Esophagus squamous epithelium (tissue), 4 donors: ENCODE data around the gene MTHFSD.

Source experiments
- POLR2A ChIP-seq, 4 donors: fragments of 450-650 bp; IDR thresholded peaks; one replicate each; pipeline ENCODE4 v1.6.1; 2017; ENCODE audit warnings: antibody characterized with exemption in 4 of 4, mild to moderate bottlenecking in 4 of 4, moderate library complexity in 3 of 4
- TF ChIP-seq, protein P1 (sequence below), 6 experiments: fragments of 450-650 bp in 4 of 6; fragments of 200-600 bp in 2 of 6; sonication (generic) in 2 of 6; IDR thresholded peaks; one replicate each; pipeline ENCODE4 v1.5.1; 2016 to 2019; ENCODE audit warnings: antibody characterized with exemption in 6 of 6, mild to moderate bottlenecking in 4 of 6, moderate library complexity in 4 of 6

DNA sequence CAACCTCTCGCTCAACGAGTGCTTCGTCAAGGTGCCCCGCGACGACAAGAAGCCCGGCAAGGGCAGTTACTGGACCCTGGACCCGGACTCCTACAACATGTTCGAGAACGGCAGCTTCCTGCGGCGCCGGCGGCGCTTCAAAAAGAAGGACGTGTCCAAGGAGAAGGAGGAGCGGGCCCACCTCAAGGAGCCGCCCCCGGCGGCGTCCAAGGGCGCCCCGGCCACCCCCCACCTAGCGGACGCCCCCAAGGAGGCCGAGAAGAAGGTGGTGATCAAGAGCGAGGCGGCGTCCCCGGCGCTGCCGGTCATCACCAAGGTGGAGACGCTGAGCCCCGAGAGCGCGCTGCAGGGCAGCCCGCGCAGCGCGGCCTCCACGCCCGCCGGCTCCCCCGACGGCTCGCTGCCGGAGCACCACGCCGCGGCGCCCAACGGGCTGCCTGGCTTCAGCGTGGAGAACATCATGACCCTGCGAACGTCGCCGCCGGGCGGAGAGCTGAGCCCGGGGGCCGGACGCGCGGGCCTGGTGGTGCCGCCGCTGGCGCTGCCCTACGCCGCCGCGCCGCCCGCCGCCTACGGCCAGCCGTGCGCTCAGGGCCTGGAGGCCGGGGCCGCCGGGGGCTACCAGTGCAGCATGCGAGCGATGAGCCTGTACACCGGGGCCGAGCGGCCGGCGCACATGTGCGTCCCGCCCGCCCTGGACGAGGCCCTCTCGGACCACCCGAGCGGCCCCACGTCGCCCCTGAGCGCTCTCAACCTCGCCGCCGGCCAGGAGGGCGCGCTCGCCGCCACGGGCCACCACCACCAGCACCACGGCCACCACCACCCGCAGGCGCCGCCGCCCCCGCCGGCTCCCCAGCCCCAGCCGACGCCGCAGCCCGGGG lies 12.9 kb upstream of the MTHFSD start:
- TF ChIP-seq, protein P1, sequence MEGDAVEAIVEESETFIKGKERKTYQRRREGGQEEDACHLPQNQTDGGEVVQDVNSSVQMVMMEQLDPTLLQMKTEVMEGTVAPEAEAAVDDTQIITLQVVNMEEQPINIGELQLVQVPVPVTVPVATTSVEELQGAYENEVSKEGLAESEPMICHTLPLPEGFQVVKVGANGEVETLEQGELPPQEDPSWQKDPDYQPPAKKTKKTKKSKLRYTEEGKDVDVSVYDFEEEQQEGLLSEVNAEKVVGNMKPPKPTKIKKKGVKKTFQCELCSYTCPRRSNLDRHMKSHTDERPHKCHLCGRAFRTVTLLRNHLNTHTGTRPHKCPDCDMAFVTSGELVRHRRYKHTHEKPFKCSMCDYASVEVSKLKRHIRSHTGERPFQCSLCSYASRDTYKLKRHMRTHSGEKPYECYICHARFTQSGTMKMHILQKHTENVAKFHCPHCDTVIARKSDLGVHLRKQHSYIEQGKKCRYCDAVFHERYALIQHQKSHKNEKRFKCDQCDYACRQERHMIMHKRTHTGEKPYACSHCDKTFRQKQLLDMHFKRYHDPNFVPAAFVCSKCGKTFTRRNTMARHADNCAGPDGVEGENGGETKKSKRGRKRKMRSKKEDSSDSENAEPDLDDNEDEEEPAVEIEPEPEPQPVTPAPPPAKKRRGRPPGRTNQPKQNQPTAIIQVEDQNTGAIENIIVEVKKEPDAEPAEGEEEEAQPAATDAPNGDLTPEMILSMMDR (IDR thresholded peaks at IDR 0.05) = no peak
- TF ChIP-seq POLR2A (IDR thresholded peaks at IDR 0.05) = no peak
